Peyer's patch (tissue), 4 donors: ENCODE data around the gene GNAS-AS1.

Experiments used
- CTCF ChIP-seq, 6 experiments: fragments of 450-650 bp in 4 of 6; fragments of 200-600 bp in 2 of 6; sonication (generic) in 1 of 6; IDR thresholded peaks; one replicate each; pipeline ENCODE4 v1.5.1; 2017 to 2019; ENCODE audit warnings: antibody characterized with exemption in 6 of 6, mild to moderate bottlenecking in 3 of 6, moderate library complexity in 1 of 6
- POLR2A ChIP-seq, 2 donors: fragments of 450-650 bp; IDR thresholded peaks; one replicate each; pipeline ENCODE4 v1.5.1; 2017; ENCODE audit warnings: antibody characterized with exemption in 2 of 2, mild to moderate bottlenecking in 2 of 2, moderate library complexity in 2 of 2

GRCh38 chr20:58775371-58775770 is 75.3 kb downstream of the GNAS-AS1 start:
- TF ChIP-seq CTCF (IDR thresholded peaks at IDR 0.05), result no peak
- no peak for TF ChIP-seq POLR2A (IDR thresholded peaks at IDR 0.05)
